HG03095 (cell line): Measurements from ENCODE around the gene MYO1E.
"Not testable (repeated sequence)": the region's sequence is repeated elsewhere in the genome, so short reads cannot be mapped to it uniquely, and the experiment has no call there.

Source experiments
- ATAC-seq: cut with Tn5 transposase; IDR thresholded peaks from one replicate; pipeline ENCODE4 v1.9.1; 2021; ENCODE audit warnings: moderate library complexity; ENCODE audit not compliant: unreplicated experiment

The MYO1E gene

DNA sequence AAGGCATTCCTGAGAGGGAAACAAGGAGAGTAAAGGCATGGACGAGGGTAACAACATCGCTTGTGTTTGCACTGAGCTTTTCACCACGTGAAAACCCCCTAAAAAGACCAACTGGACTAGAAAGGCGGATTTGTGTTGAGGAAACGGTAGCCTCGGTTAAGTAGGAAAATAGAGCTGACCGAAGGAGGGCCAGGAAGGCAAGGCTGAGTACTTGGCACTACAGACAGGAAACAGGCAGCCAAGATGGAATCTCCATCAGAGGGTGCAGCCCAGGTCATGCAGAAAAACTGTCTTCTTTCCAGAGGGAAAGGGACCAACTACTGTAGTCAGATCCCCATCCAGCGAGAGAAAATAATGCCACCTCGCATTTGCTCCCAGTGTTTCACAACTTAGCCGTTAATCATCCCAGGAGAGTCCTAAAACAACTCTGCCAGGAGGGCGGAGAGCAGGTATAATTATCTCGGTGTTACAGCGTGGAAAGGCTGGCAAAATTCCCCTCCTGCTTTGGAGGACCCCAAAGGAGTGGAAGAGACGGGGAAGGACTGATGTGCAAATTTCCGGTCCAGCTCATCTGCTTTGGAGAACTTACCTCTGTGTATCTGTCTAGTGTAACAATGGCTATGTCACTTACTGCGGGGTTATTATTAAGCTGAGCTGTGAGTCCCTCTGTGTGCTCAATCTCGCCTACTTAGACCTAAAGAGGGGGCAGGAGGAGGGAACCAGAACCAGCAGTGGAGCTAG lies 77.2 kb downstream of the MYO1E start:
- no peak for ATAC-seq

DNA sequence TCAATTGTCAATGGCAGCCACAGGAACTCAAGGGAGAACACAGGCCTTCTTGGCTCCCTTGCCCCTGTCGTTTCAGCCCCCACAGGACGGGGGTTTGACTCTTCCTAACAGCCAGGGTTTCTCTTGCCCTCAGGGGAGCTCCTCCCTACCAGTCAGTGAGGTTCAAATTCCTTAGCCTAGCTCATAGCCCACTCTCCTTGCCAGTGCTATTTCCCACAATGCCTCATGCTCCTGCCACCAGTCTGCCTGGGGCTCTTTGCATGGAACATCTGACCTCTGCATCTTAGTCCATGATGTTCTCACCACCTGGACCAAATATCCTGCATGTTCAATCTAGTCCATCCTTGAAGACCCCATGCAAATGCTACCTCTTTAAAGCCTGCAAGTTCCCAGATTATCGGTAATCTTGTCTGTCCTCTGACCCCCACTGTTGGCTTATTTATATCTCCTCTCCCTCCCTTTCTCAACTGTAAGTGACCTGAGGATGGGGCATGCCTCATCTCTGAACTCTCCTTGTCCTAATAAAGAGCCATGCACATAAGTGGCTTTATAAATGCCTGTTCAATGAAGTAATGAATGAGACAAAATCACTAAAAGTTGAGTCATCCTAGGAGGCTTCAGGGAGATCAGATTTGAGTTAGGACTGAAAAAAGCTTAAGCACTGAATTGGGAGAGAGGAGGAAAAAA lies 78.0 kb downstream of the MYO1E start:
- no peak for ATAC-seq

DNA sequence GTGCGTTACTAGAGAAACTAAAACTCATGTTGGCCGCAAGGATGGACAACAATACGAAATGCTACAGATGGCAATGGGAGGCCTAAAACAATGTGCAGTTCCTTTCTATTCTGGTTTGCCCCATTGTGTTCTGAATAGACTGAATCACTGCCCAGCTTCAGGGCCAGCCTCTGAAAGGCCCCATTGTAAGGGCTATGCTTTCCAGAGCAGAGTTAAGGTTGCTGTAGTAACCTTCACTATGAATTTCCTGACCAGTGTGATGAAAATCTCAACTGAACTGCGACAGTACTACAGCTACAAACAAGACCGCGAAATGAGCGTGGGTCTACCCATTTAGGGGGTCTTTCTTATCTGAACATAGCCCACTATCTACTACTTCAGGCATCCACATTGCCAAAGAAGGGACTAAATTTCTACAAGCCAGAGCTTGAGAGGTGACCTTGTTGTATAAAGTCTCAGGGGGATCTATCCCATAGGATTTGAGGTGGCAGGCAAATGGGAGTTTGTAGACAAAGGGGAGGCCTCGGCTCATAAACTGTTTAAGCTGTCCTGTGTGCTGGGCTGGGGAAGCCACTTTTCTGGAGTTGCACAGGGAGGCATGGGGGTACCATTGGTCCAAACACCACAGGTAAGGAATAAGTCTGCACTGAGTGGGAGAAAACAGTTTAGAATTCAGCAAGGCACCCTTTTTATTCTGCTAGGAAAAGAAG lies 80.1 kb downstream of the MYO1E start:
- no peak for ATAC-seq

- no peak for ATAC-seq
Measured at GRCh38 chr15:59291213-59291549, 81.5 kb downstream of the MYO1E start.

DNA sequence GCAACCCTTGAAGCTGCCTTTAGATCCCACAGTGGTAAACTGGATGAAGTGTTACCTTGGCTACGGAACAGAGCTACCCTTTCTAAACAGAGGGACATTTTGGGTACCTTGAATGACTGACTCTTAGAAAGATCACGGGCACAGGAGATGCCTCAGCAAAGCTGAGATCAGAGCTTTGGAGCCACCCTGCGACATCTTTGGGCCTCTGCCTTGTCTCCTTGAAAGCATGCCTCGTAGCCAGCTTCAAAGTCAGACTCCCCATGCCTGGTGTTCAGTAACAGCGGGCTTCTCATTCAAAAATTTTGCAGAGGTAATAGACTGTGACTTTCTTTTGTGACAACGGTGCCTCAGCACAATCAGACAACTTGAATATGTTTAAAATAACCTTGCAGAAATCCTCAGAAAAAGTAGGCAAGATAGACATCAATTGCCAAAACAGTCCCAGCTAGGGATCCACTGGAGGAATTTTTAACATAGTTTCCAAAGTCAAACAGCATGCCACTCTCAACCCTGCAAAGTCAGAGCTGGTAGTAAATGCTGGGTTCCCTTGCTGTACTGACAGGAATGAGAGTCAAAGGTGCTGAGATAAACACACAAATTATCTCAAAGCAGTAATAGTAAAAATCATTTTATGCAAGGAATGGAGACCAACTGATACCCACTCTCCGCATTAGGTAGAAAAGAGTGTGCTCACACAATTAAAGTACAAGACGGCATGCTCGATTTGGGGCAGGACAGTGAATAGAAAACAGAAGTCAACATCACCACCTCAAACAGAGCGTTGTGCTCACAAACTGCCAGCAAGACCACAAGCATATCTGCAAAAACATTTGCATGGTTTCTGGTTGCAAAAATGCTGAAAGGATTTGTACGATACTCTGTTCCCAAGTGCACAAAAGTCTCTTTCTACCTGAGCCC lies 82.1 kb downstream of the MYO1E start:
- ATAC-seq = no peak

DNA sequence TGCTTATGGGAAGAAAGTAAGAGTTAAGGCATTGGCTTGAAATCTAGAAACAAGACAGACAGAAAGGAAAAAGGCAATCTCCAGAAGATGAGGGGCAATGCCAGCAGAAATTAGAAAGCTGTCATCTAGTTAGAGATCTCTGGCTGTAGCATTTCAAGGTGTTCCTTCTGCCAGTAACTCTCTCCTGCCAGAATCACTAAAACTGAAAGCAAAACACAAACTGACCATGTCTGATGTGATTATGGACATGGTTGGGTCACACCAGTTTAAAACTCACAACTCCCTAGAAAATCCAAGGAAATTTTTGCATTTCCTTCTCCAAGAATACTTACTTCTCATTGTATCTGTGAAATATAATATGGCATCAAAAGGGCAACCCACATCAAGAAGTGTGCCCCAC lies 83.1 kb downstream of the MYO1E start:
- ATAC-seq = no peak

- ATAC-seq = no peak
Measured at GRCh38 chr15:59283717-59284391, 88.8 kb downstream of the MYO1E start.

GRCh38 chr15:59282515-59283337 lies 89.9 kb downstream of the MYO1E start:
- no peak for ATAC-seq

DNA sequence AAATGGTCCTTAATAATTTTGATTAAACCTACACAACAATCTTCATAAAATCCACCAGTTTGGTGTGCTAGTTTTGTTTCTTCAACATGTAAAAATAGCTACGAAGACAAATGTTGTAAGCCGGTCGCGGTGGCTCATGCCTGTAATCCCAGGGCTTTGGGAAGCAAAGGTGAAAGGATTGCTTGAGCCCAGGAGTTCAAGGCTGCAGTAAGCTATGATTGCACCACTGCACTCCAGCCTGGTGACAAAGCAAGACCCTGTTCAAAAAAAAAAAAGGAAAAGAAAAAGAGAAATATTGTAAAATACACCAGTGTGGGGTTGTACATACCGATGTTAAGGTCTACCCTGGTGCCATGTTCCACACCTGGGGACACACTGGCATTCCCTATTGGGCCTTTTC lies 91.0 kb downstream of the MYO1E start:
- ATAC-seq = no peak

DNA sequence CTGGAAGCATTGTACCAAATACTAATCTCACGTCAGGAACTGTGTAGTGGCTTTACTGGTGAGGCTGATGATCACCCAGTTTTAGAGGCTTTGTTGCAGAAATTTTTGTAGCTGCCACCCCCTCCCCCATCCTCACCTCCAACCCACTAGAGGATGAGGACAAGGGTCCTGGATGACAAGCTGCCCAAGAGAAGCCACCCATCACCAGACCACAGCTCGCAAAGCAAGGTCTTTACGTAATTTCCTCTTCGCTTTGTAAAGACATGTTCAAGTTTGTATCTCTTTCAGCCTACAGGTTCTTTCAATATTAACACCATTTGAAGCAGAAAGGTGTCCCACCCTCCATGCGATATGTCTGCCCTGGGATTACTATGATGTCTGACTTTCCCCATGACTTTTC lies 91.8 kb downstream of the MYO1E start:
- ATAC-seq = no peak

DNA sequence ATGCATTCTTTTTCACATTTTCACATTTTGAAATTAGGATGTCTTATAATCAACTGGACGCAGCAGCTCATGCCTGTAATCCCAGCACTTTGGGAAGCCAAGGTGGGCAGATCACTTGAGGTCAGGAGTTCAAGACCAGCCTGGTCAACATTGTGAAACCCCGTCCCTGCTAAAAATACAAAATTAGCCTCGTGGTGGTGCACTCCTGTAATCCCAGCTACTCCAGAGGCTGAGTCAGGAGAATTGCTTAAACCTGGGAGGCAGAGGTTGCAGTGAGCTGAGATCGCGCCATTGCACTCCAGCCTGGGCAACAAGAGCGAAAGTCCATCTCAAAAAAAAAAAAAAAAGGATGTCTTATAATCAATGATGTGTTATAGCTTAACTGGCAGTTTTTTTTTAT lies 92.4 kb downstream of the MYO1E start:
- ATAC-seq = not testable (repeated sequence)

DNA sequence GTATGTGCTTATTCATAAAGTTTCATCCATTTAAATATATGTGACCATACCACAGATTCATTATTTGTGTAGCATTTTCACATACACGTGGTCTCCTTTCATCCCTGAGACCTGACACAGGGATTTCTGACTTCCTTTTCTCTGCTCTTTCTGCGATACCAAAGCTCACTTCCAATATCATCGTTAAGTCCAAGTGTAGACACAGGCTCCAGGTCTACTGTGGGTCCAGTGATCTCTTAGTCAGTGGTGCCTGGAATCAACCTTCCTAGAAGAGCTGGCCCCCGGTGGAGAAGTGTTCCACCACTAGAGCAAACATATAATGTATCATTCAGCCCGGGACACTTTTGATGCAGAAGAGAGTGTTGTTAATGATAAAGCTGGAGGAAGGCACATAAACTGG lies 93.6 kb downstream of the MYO1E start:
- ATAC-seq = no peak

GRCh38 chr15:59278120-59278519 lies 94.6 kb downstream of the MYO1E start:
- no peak for ATAC-seq

DNA sequence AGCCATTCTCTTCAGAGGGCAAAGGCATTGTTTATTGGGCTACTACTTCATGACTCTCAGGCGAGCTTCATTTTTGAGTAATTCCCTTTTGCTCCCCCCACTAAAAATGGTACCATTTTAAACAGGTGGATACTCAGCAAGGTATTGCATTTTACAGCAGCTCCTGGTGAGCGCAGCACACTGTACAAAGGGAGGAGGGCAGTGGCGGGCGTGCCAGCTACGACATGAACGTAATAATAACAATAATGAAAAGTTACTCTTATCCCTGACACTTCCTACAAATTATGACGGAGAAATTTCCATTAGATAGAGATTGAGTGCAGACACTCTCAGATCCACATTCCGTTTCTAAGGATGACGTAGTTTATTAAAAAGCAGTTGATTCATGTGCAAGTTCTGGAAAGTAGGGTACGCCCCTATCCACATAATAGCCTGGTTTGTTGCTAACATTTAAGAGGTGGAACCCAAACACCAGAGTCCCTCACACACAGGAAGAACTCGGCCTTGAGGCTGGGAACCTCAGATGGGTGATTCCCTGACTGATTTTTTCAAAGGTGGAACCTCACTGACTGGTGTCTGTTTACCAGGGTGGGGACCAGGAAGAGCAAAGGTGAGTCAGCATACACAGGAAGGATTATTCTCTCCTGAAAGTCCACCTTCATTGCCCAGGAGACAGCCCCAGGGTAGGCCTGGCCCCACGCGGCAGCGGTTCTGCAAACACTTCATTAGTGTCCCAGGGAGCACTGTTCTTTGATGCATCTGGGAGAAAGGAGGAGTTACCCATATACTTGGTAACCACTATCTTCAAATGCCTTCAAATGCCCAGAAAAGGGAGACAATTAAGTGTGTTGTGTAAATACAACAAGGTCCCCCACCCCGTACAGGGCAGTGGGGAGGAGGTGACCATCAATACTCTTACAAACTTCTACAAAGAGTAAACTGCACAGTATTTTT lies 96.2 kb downstream of the MYO1E start:
- no peak for ATAC-seq

DNA sequence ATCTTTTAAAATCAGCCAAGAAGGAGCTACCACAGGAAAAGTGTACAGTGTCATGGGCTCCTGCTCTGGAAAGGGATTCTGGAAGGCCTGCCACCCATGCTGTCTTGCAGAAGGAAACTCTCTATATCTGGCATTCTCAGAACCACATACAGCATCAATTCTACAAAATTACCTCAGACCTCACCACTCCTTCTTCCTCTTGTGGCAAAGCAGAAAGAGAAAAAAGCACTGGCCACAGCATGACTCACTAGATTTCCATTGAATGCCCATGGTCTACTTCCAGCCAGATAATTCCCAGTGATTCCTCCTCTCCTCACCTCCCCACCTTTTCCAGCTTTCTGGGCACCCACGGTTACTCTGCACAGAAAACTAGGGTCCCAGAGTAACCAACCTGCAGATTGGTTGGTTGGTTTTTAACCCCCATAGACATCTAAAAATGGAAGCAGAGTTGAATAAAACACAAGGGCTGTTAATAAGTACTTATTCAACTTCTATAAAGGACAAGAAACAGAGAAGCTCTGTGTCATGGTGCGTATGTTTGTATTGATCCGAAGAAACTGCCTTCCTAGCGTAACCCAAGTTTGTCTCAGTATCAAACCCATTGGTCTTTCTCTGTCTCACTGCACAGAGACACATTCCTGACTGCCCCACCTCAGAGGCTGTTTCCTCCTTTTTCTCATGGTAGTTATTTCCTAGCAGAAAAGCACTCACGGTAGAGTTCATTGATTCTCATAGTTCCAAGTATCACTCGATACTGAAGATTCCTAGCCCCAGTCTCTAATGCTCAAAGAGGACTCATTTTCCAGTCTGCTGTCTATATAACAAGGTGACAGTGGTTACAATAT lies 98.3 kb downstream of the MYO1E start:
- peak; percentile 48 for ATAC-seq

DNA sequence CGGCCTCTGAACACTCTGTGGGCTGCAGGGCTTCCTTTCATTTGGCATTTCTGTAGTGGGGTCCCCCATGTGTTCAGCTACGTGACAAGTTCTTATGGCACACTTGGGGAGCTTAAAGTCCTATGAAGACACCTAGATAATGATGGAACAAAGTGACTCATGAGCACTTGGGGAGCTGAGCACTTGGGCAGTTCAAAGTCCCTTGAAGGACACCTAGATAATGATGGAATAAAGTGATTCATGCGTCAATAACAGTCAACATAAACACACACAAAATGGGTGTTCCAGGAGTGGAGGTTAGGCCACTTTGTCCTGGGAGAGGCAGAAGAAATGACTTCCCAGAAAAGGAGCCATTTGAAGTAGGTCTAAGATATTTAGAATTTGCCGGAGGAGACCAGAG lies 99.4 kb downstream of the MYO1E start:
- no peak for ATAC-seq

DNA sequence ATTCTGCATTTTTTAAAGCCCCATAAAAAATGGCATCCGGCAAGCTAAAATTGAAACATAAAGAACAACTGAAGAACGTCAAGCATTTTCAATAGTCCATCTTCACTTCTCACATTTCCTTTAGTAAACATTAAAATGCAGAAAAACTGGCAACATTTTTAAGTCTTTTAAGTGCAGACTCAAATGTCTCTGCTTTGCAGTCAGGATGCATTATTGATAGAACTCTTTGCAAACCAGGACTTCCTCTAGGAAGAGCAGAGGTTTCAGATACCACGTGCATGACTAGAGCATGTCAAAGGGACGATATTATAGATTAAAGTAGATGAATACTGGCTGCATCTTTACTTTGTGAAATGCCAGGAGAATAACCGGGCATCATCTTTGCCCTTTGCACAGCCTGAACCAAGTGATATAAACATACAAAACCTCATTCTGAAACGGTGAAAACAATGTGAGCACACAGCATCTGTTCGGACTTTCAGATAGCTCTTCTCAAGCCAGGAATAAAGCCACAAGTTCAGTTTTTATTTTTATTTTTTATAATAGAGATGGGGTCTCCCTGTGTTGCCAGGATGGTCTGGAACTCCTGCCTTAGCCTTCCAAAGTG lies 101.0 kb downstream of the MYO1E start:
- ATAC-seq = no peak
